GM19395 (cell line): Measurements from ENCODE around the gene SH3GL3.

Experiments used
- ATAC-seq: cut with Tn5 transposase; IDR thresholded peaks from one replicate; pipeline ENCODE4 v1.9.1; 2021; ENCODE audit warnings: mild to moderate bottlenecking, moderate library complexity; ENCODE audit not compliant: unreplicated experiment

SH3GL3 gene

GRCh38 chr15:83658430-83659416, 211.6 kb downstream of the SH3GL3 start:
- no peak for ATAC-seq

- no peak for ATAC-seq
These were observed 212.3 kb downstream of the SH3GL3 start for GRCh38 chr15:83659417-83659812.

DNA sequence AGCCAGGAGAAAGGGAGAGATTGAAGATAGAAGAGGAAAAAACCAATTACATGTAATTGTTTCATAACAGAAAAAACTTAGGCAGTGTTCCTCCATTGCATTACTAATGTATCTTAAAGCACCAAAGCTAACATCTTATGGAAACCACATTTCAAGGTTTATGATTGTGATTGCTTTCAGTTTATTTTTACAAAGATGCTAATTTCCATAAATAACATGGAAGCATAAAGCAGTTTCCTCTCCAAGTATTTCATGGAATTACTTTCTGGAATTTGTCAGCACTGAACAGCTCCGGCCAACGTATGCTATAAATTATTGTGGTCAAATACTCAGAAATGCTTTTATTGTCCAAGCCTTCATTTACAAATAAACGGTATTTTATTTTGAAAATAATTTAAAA, 218.3 kb downstream of the SH3GL3 start:
- no peak for ATAC-seq
